GM18511 (cell line): ENCODE results near the gene MAN2A2.
"Not testable (repeated sequence)": the region's sequence is repeated elsewhere in the genome, so short reads cannot be mapped to it uniquely, and the experiment has no call there.

ENCODE experiments used
- ATAC-seq: cut with Tn5 transposase; IDR thresholded peaks from one replicate; pipeline ENCODE4 v1.9.1; 2021; ENCODE audit warnings: mild to moderate bottlenecking, moderate library complexity; ENCODE audit not compliant: unreplicated experiment

The MAN2A2 gene

DNA sequence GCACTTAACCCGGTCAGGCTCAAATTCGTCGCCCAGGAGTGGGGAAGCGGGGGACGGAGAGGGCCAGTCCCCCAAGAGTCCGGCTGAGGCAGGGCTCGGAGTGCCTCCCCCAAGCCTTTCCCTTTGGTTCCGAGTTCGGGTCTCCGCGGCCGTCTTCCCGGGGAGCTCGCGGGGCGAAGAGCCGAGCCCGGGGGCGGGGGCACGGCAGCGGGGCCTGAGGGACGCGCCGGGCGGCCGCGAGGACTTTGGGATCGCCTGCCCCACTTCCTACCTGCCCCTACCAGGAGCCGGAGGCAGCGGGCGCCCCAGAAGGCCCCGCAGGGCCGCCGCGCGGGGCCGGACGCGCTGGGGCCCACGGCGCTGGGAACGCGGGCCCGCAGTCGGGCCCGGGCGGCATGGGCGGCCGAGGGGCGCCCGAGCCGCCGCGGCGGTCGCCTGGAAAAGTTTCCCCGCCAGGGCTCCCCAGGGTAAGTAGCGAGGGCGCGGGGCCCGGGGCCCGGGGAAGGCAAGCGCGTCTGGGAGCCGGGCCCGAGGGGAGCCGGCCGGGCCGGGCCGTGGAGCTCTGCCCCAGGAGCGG is 31.9 kb upstream of the MAN2A2 start:
- peak; percentile 31 for ATAC-seq

DNA sequence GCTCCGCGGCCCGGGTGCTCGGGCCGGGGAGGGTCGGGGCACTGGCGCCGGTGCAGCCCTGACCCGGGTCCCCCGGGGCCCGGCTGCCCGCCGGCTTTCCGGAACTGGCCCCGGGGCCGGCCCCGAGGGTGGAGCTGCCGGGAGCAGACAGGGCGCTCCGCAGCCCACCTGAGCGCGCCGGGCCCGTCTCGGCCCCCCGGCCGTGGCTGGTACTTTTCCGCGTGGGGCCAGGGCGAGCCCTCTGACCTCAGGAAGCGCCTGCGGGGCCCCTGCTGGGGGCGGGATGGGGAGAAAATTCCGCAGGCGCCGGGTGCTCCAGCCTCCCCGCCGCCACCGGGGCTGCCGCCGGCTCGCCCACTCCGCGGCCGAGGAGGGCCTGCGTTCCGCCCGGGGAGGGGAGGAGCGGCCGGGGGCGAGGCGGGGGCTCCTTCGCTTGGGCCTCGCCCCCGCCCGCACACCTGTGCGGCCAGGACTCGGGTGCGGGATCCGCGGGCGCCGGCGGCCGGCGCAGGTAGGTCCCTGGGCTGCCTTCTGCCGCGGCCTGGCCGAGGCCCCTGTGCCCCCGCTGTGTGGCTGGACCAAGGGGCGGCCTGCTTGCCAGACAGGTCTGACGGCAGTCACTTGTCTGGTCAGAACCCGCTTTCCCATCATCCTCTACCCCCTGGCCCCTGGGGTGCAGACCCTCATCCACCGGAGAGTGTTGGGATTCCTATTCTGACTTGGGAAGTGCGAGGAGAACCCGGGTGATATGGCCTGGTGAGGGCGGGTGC is 31.2 kb upstream of the MAN2A2 start:
- peak; percentile 27 for ATAC-seq

DNA sequence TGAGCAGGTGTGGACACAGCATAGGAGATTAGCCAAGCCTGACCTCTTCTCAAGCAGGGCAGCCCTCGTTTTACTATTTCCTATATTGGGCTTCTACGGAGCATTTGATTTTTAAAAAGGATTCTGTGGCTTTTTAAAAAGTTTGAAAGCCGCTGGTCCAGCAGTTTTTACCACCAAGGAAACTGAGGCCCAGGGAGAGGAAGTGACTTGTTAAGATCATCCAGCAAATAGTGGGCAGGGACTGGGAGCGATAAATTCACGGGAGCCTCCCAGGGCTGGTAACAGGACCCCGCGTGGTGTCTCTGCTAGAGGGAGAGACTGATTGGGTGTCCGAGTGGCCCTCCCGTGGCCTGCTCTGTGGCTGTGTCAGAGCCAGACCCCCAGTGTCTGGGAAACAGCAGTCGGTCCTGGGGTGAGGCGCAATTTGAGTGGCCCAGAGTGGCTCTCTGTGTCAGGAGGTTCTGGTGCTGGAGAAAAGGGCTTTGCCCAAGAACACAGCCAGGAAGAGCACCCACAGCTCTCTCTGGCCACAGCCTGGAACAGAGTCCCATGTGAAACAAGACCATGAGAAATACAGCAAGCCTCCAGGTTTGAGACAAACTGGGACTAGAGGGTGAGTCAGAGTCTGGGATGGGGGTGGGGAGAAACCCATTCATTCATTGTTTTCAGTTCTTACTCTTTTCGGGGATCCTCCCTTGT is 30.5 kb upstream of the MAN2A2 start:
- peak; percentile 19 for ATAC-seq

DNA sequence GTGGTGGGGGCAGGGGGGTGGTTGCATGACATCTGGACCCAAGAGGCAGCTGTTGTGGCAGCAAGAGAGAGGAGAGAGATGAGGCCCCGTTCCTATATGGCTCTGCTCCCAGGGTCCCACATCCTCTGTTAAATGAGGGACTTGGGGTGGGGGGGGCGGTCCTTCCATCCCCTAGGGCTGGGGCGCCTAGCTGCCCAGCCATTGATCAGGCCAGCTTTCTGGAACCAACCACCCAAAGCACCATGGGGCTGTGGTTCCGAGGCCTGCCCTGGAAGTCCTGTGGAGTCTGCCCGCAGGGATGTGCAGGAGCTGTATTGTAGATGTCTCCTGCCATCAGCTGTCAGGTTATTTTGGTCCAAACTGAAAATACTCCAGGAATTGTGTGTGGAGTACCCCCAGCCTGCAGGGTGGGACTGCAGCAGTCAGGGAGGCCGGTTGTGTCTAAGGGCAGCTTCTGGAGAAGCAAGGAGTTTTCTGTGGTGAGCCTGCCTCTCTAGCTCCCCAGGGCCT is 29.6 kb upstream of the MAN2A2 start:
- ATAC-seq = no peak

DNA sequence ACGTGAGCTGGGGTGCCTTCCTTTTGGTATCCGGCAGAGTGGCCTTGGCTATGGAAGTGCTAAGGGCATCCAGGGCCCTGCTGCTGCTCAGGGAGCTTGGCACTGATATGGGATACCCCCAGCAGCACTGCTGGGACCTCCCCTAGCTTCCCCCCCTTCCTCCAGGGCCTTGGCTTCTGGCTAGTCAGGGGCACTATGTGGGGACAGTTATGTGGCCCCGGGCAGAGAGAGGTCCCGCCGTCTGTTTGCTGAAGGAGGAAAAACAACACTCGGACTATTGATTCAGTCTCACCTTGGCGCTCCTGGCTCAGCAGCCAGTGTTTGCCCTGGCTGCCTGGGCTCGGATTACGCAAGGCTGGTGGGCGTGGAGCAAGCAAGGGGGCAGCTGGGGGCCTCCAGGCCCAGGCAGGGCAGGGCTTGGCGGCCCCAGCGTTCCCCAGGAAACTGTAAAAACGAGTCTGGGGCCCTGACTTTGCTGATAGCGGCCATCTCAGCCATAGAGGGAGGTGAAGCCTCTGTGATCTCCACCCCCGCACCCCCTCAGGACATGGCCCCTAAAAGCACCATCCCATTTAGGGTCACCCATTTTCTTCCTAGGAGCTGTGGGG is 29.0 kb upstream of the MAN2A2 start:
- ATAC-seq = no peak

DNA sequence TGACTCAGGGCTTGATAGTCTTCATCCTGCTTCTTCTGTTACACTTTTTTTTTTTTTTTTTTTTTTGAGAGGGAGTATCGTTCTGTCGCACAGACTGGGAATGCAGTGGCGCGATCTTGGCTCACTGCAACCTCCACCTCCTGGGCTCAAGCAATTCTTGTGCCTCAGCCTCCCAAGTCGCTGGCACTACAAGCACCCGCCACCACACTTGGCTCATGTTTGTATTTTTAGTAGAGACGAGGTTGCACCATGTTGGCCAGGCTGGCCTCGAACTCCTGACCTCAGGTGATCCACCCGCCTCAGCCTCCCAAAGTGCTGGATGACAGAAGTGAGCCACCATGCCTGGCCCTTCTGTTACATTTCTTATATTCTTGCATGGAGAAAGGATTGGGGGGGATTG is 28.1 kb upstream of the MAN2A2 start:
- not testable (repeated sequence) for ATAC-seq

DNA sequence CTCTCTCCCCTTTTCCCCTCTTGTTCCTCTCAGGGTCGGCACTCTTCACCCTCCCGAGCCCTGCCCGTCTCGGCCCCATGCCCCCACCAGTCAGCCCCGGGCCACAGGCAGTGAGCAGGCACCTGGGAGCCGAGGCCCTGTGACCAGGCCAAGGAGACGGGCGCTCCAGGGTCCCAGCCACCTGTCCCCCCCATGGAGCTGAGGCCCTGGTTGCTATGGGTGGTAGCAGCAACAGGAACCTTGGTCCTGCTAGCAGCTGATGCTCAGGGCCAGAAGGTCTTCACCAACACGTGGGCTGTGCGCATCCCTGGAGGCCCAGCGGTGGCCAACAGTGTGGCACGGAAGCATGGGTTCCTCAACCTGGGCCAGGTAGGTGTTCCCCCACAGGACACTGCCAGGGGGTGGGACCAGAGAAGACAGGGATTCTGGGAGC is 27.5 kb upstream of the MAN2A2 start:
- ATAC-seq = no peak

DNA sequence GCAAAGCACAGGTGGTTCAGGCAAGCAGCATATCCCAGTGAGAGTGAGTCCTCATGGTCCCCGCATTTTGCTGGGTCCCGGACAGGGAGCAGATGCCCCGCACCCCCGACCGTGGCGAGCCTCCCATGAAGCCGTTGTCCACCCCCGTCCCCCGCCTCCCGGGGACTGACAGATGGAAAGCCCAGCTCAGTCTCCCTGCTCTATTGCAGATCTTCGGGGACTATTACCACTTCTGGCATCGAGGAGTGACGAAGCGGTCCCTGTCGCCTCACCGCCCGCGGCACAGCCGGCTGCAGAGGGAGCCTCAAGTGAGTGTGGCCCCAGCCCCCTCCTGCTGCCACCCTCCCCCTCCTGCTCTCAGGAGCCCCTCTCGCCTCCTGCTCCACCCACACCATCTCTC is 27.1 kb upstream of the MAN2A2 start:
- ATAC-seq = no peak

DNA sequence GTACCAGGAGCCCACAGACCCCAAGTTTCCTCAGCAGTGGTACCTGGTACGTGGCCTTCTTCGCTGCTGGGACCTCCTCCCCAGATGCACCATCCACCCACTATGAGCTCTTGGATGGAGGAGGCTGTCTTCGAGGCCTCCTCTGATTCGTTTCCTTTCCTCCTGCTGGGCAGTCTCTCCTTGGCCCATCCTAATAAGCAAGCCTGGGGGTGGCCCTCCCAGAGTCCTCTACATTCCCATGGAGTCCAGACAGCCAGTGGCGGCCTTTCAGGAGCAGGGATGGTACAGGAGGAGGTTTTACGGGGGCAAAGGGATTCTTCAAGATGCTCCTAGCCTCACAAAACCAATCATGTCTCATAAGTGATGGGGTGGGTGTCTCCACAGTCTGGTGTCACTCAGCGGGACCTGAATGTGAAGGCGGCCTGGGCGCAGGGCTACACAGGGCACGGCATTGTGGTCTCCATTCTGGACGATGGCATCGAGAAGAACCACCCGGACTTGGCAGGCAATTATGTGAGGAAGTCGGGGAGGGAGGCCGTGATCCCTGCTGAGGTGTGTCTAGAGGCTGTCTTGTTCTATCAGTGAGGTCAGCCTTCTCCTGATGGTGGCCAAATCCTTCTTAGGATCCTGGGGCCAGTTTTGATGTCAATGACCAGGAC is 26.5 kb upstream of the MAN2A2 start:
- ATAC-seq = no peak

DNA sequence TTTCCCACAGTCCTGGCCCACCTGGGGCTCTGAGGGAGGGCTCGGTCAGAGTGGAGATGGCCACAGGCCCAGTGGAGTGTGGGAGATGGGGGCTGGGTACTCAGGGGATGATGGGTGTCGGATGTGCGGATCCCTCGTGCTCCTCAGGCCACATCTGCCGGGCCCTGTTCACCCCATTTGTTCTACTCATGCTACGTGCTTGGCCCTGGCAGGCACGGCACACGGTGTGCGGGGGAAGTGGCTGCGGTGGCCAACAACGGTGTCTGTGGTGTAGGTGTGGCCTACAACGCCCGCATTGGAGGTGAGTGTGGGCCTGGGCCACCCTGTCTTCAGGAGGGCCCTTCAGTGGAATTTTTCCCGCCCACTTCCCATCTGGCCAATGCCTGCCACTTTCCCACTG is 25.8 kb upstream of the MAN2A2 start:
- ATAC-seq = no peak

DNA sequence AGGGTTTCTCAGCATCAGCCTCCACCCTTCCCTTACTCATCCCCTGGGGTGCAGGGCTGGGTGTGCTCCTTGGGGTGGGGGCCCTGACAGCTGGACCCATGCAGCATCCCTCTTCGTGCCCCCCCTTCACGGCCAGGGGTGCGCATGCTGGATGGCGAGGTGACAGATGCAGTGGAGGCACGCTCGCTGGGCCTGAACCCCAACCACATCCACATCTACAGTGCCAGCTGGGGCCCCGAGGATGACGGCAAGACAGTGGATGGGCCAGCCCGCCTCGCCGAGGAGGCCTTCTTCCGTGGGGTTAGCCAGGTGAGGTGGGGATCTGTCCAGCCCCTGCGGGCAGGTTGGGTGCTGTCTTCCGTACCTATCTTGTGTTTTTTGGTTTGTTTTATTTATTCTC is 25.1 kb upstream of the MAN2A2 start:
- no peak for ATAC-seq

DNA sequence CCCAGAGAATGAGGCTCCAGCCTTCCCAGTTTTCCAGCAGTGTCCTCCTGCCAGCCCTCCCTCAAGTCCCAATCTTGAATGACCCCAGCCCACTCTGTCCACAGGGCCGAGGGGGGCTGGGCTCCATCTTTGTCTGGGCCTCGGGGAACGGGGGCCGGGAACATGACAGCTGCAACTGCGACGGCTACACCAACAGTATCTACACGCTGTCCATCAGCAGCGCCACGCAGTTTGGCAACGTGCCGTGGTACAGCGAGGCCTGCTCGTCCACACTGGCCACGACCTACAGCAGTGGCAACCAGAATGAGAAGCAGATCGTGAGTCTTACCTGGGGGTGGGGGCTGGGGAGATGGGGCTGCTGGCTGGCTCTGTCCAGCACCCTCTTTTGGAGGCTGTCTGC is 24.4 kb upstream of the MAN2A2 start:
- no peak for ATAC-seq

DNA sequence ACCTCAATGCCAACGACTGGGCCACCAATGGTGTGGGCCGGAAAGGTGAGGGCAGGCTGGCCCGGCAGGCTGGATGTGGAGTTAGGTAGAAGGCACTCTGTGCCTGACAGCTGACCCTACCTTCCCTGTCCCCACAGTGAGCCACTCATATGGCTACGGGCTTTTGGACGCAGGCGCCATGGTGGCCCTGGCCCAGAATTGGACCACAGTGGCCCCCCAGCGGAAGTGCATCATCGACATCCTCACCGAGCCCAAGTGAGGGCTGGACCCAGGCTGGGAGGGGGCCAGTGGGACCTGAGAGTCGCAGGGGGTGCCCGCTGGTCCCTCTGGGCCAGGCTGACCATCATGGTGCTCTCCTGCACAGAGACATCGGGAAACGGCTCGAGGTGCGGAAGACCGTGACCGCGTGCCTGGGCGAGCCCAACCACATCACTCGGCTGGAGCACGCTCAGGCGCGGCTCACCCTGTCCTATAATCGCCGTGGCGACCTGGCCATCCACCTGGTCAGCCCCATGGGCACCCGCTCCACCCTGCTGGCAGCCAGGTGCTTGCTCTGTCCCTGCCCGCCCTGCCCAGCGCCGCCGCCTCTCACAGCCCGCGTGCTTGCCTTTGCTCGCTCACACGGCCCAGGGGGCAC is 23.3 kb upstream of the MAN2A2 start:
- no peak for ATAC-seq

DNA sequence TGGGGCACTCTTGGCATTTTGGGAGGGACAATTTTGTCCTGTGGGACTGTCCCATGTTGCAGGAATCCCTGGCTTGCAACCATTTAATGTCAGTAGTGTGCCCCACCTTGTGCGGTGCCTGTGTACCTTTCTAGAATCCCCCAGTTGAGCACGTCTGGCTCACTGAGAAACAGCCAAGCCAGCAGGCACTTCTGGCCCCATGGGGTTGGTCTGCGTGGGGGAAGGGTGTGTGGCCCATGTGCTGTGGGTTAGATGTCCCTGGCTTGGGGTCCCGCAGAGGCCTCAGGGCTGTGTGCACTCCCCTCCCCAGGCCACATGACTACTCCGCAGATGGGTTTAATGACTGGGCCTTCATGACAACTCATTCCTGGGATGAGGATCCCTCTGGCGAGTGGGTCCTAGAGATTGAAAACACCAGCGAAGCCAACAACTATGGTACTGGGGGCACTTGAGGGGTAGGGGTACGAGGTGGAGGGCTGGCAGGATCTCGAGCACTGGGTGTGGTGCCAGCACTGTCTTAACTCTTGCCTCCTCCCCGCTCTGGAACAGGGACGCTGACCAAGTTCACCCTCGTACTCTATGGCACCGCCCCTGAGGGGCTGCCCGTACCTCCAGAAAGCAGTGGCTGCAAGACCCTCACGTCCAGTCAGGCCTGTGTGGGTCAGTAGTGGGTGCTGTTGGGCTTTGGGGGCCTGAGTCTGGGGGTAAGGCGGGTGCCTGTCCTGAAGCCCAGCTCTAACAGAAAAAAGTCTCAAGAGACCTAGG is 22.5 kb upstream of the MAN2A2 start:
- no peak for ATAC-seq

DNA sequence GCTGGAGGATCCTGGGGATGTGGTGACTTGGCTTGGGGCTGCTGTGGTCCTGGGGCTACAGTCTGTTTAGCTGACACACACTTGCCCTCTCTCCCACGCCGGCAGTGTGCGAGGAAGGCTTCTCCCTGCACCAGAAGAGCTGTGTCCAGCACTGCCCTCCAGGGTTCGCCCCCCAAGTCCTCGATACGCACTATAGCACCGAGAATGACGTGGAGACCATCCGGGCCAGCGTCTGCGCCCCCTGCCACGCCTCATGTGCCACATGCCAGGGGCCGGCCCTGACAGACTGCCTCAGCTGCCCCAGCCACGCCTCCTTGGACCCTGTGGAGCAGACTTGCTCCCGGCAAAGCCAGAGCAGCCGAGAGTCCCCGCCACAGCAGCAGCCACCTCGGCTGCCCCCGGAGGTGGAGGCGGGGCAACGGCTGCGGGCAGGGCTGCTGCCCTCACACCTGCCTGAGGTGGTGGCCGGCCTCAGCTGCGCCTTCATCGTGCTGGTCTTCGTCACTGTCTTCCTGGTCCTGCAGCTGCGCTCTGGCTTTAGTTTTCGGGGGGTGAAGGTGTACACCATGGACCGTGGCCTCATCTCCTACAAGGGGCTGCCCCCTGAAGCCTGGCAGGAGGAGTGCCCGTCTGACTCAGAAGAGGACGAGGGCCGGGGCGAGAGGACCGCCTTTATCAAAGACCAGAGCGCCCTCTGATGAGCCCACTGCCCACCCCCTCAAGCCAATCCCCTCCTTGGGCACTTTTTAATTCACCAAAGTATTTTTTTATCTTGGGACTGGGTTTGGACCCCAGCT is 21.7 kb upstream of the MAN2A2 start:
- ATAC-seq = no peak

DNA sequence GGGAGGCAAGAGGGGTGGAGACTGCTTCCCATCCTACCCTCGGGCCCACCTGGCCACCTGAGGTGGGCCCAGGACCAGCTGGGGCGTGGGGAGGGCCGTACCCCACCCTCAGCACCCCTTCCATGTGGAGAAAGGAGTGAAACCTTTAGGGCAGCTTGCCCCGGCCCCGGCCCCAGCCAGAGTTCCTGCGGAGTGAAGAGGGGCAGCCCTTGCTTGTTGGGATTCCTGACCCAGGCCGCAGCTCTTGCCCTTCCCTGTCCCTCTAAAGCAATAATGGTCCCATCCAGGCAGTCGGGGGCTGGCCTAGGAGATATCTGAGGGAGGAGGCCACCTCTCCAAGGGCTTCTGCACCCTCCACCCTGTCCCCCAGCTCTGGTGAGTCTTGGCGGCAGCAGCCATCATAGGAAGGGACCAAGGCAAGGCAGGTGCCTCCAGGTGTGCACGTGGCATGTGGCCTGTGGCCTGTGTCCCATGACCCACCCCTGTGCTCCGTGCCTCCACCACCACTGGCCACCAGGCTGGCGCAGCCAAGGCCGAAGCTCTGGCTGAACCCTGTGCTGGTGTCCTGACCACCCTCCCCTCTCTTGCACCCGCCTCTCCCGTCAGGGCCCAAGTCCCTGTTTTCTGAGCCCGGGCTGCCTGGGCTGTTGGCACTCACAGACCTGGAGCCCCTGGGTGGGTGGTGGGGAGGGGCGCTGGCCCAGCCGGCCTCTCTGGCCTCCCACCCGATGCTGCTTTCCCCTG is 21.0 kb upstream of the MAN2A2 start:
- ATAC-seq = no peak

DNA sequence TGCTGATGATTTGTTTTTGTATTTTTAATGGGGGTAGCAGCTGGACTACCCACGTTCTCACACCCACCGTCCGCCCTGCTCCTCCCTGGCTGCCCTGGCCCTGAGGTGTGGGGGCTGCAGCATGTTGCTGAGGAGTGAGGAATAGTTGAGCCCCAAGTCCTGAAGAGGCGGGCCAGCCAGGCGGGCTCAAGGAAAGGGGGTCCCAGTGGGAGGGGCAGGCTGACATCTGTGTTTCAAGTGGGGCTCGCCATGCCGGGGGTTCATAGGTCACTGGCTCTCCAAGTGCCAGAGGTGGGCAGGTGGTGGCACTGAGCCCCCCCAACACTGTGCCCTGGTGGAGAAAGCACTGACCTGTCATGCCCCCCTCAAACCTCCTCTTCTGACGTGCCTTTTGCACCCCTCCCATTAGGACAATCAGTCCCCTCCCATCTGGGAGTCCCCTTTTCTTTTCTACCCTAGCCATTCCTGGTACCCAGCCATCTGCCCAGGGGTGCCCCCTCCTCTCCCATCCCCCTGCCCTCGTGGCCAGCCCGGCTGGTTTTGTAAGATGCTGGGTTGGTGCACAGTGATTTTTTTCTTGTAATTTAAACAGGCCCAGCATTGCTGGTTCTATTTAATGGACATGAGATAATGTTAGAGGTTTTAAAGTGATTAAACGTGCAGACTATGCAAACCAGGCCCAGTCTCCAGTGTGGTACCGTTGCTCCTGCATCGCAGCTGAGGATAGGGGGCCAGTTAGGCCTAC is 20.1 kb upstream of the MAN2A2 start:
- no peak for ATAC-seq

DNA sequence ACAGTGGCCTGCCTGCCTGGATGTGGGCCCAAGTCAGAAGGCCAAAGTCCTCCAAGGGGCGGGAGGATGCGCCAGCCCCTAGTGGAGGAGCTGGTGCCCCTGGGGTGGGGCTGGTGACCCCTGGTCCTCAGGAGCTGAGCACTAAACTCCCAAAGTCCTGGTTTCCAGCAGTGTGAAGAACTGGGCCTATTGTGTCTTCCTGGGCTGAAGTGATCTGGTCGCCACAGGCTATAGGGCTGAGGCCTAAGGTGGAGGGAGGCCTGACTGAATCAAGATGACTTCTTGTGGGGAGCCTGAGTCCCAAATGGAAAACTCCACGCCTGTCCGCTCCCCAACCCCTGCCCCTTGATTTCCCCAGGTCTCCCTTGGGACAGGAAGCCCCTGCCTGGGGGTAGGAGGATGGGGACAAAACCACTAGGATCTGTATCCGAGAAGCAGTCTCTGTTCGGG is 19.6 kb upstream of the MAN2A2 start:
- ATAC-seq = no peak
